CD4-positive, alpha-beta T cell treated with Interleukin-4 for 1 hour (primary cell): ENCODE data around the gene ADORA2B.
"Not testable (repeated sequence)": the region's sequence is repeated elsewhere in the genome, so short reads cannot be mapped to it uniquely, and the experiment has no call there.

Source experiments
- DNase-seq, 2 donors: peaks; one replicate each; pipeline ENCODE4 v3.0.0-alpha.2; 2020 to 2022

ADORA2B gene

GRCh38 chr17:15926039-15926740 lies 18.7 kb upstream of the ADORA2B start:
- no peak for DNase-seq

- DNase-seq, result no peak
Measured at GRCh38 chr17:15928286-15928785, 16.6 kb upstream of the ADORA2B start.

- DNase-seq, result no peak
Measured at GRCh38 chr17:15929941-15930340, 15.0 kb upstream of the ADORA2B start.

- no peak for DNase-seq
Measured at GRCh38 chr17:15930426-15930825, 14.5 kb upstream of the ADORA2B start.

- DNase-seq, result no peak
Measured at GRCh38 chr17:15931394-15931793, 13.5 kb upstream of the ADORA2B start.

- DNase-seq, result no peak
Measured at GRCh38 chr17:15934866-15935265, 10.1 kb upstream of the ADORA2B start.

- DNase-seq, result no peak
Measured at GRCh38 chr17:15935891-15936290, 9.0 kb upstream of the ADORA2B start.

- DNase-seq, result not testable (repeated sequence)
Measured at GRCh38 chr17:15936481-15936880, 8.4 kb upstream of the ADORA2B start.

GRCh38 chr17:15941781-15942180 lies 3.1 kb upstream of the ADORA2B start:
- no peak for DNase-seq

- DNase-seq, result peak in 1 of 2 donors; percentile 52
Measured at GRCh38 chr17:15942207-15942833, 2.6 kb upstream of the ADORA2B start.

- DNase-seq, result no peak
Measured at GRCh38 chr17:15943971-15944758, 765 bp upstream of the ADORA2B start.

- DNase-seq, result peak in 1 of 2 donors; percentile 23
Measured at GRCh38 chr17:15945527-15946191, 729 bp downstream of the ADORA2B start.

- no peak for DNase-seq
Measured at GRCh38 chr17:15946611-15947120, 1.7 kb downstream of the ADORA2B start.

- no peak for DNase-seq
Measured at GRCh38 chr17:15947271-15947670, 2.3 kb downstream of the ADORA2B start.

GRCh38 chr17:15947976-15948752 lies 3.2 kb downstream of the ADORA2B start:
- DNase-seq, result no peak

- DNase-seq, result no peak
Measured at GRCh38 chr17:15951368-15952047, 6.6 kb downstream of the ADORA2B start.

GRCh38 chr17:15952048-15952532 lies 7.2 kb downstream of the ADORA2B start:
- DNase-seq, result no peak

- DNase-seq, result no peak
Measured at GRCh38 chr17:15952916-15953790, 8.2 kb downstream of the ADORA2B start.

- no peak for DNase-seq
Measured at GRCh38 chr17:15954222-15954621, 9.3 kb downstream of the ADORA2B start.
